Ammon's horn (tissue), 1 donor: ENCODE data around the gene CALML5.

Source experiments
- DNase-seq: peaks from one replicate; pipeline ENCODE4 v3.0.0-alpha.2; 2016; ENCODE audit warnings: low spot score

CALML5 gene

GRCh38 chr10:5499493-5500140, at the start of gene CALML5:
CALML5 (minus strand) TSS chr10:5499570; CDS start chr10:5499438, 132 bp downstream.
- no peak for DNase-seq

GRCh38 chr10:5547931-5548660, 48.7 kb upstream of the CALML5 start:
- no peak for DNase-seq

GRCh38 chr10:5547681-5547930, 48.2 kb upstream of the CALML5 start:
- no peak for DNase-seq

GRCh38 chr10:5546891-5547680, 47.7 kb upstream of the CALML5 start:
- DNase-seq: no peak

GRCh38 chr10:5545778-5546710, 46.7 kb upstream of the CALML5 start:
- no peak for DNase-seq

GRCh38 chr10:5545426-5545777, 46.0 kb upstream of the CALML5 start:
- no peak for DNase-seq

GRCh38 chr10:5545011-5545410, 45.6 kb upstream of the CALML5 start:
- no peak for DNase-seq

- DNase-seq: no peak
Observed at GRCh38 chr10:5544216-5544805, 44.9 kb upstream of the CALML5 start.

GRCh38 chr10:5543623-5544022, 44.3 kb upstream of the CALML5 start:
- DNase-seq: no peak

GRCh38 chr10:5542100-5542499, 42.7 kb upstream of the CALML5 start:
- DNase-seq: no peak

GRCh38 chr10:5540891-5541290, 41.5 kb upstream of the CALML5 start:
- no peak for DNase-seq

- no peak for DNase-seq
Observed at GRCh38 chr10:5540080-5540479, 40.7 kb upstream of the CALML5 start.

GRCh38 chr10:5538892-5539651, 39.7 kb upstream of the CALML5 start:
- no peak for DNase-seq

- DNase-seq: no peak
Observed at GRCh38 chr10:5538446-5538845, 39.1 kb upstream of the CALML5 start.

- no peak for DNase-seq
Observed at GRCh38 chr10:5537684-5538083, 38.3 kb upstream of the CALML5 start.

GRCh38 chr10:5536486-5537081, 37.2 kb upstream of the CALML5 start:
- DNase-seq: no peak

GRCh38 chr10:5534880-5535856, 35.8 kb upstream of the CALML5 start:
- no peak for DNase-seq

- DNase-seq: no peak
Observed at GRCh38 chr10:5534051-5534821, 34.9 kb upstream of the CALML5 start.
